Osteoblast (primary cell): ENCODE data around the gene RBP7. TPM values are rescaled to one million over a fixed set of nuclear protein-coding genes. Genes with fewer than 3 reads are reported as not detected.
A peak's percentile ranks its signal among the peaks of the same experiment; 100 is the strongest.

ENCODE experiments used
- DNase-seq: peaks from one replicate; pipeline ENCODE4 v3.0.0; 2011; ENCODE audit warnings: low spot score, mixed read lengths; ENCODE audit not compliant: insufficient read length; ENCODE audit errors: missing footprints
- H2AFZ ChIP-seq: 2 replicates; pipeline ENCODE4 v1.6.0; 2011; ENCODE audit warnings: mild to moderate bottlenecking, low read length
- H3K27ac ChIP-seq: 2 replicates; pipeline ENCODE4 v1.5.1; 2011; ENCODE audit warnings: mild to moderate bottlenecking, low read depth, low read length, moderate library complexity
- H3K27me3 ChIP-seq: 2 replicates; pipeline ENCODE4 v1.6.0; 2012; ENCODE audit warnings: mild to moderate bottlenecking, control low read depth, inconsistent platforms, low read length, moderate library complexity; ENCODE audit not compliant: insufficient read depth
- H3K36me3 ChIP-seq: 2 replicates; pipeline ENCODE4 v1.5.1; 2011; ENCODE audit warnings: mild to moderate bottlenecking, low read length, control low read depth, moderate library complexity; ENCODE audit not compliant: insufficient read depth
- H3K4me1 ChIP-seq: 2 replicates; pipeline ENCODE4 v1.5.1; 2011; ENCODE audit warnings: mild to moderate bottlenecking, low read length, control low read depth, moderate library complexity; ENCODE audit not compliant: insufficient read depth
- H3K4me2 ChIP-seq: 2 replicates; pipeline ENCODE4 v1.6.0; 2011; ENCODE audit warnings: mild to moderate bottlenecking, low read length; ENCODE audit not compliant: insufficient read depth
- H3K4me3 ChIP-seq: fragments of 200-600 bp; sonication (generic); 3 replicates; pipeline ENCODE4 v1.5.1; 2012; ENCODE audit warnings: mild to moderate bottlenecking, low read length, inconsistent platforms; ENCODE audit not compliant: insufficient read depth
- H3K79me2 ChIP-seq: 2 replicates; pipeline ENCODE4 v1.6.0; 2012; ENCODE audit warnings: mild to moderate bottlenecking, low read length, control low read depth, inconsistent platforms; ENCODE audit not compliant: insufficient read depth
- H3K9me3 ChIP-seq: 2 replicates; pipeline ENCODE4 v1.5.1; 2011; ENCODE audit warnings: low read depth, low read length, control low read depth
- H4K20me1 ChIP-seq: 2 replicates; pipeline ENCODE4 v1.6.0; 2012; ENCODE audit warnings: mild to moderate bottlenecking, low read length, control low read depth; ENCODE audit not compliant: insufficient read depth
- small RNA-seq: library from RNA; depleted of rRNA; stranded (forward); fragments of <200 nt; gene quantifications from one replicate; pipeline ENCODE3, GENCODE V24; 2012
- total RNA-seq: library from RNA; depleted of rRNA; stranded (reverse); fragments of >200 nt; gene quantifications from 2 replicates; pipeline ENCODE4 v1.2.3, GENCODE V29; 2012
- TF ChIP-seq, protein P1 (sequence below): IDR thresholded peaks from 2 replicates; pipeline ENCODE4 v1.5.1; 2011; ENCODE audit warnings: mild to moderate bottlenecking, low read depth, low read length, moderate library complexity; ENCODE audit errors: extremely low read depth

RBP7 gene
- total RNA-seq, 1 donor, result not detected

DNA sequence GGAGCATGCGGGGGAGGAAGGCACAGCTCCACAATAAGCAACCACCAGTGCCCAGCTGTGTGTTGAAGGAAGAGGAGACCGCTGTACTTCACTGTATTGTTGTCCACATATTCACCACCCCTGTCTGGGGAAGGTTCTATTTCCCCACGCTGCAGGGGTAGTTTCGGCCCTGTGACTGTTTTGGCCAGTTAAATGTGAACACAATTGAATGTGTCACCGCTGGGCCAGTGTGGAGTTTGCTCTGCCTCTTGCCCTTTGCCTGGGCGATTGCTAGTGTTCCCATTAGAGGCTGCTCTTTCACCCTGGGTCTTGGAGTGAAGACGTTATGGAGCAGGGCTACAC is 68.3 kb downstream of the RBP7 start:
- no peak overlapping the region for H2AFZ ChIP-seq
- no peak overlapping the region for H3K4me3 ChIP-seq
- H3K27me3 ChIP-seq, result no peaks in the 10 kb centered on the region
- no peak for DNase-seq
- TF ChIP-seq, protein P1, sequence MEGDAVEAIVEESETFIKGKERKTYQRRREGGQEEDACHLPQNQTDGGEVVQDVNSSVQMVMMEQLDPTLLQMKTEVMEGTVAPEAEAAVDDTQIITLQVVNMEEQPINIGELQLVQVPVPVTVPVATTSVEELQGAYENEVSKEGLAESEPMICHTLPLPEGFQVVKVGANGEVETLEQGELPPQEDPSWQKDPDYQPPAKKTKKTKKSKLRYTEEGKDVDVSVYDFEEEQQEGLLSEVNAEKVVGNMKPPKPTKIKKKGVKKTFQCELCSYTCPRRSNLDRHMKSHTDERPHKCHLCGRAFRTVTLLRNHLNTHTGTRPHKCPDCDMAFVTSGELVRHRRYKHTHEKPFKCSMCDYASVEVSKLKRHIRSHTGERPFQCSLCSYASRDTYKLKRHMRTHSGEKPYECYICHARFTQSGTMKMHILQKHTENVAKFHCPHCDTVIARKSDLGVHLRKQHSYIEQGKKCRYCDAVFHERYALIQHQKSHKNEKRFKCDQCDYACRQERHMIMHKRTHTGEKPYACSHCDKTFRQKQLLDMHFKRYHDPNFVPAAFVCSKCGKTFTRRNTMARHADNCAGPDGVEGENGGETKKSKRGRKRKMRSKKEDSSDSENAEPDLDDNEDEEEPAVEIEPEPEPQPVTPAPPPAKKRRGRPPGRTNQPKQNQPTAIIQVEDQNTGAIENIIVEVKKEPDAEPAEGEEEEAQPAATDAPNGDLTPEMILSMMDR, result no peak
- peaks cover 4% of the 10 kb centered on the region for H4K20me1 ChIP-seq
- H3K36me3 ChIP-seq, result no peaks in the 10 kb centered on the region
- no peaks in the 10 kb centered on the region for H3K9me3 ChIP-seq
- peak overlapping the region; percentile 7 for H3K27ac ChIP-seq
- peaks cover 59% of the 10 kb centered on the region for H3K79me2 ChIP-seq
- no peak overlapping the region for H3K4me2 ChIP-seq
- peaks cover 24% of the 10 kb centered on the region for H3K4me1 ChIP-seq

Small RNA genes within 50 kb of the gene (small RNA-seq; reads per million reads assigned to genes)
- 0.67 reads per million for gene MIR5697

Other genes with a start within 250 kb of the RBP7 start
- 110 and 140 TPM in 2 replicates for gene CLSTN1, start 173.3 kb upstream of the RBP7 start, total RNA-seq
- gene CTNNBIP1, start 87.0 kb upstream of the RBP7 start, total RNA-seq, result 17.7 and 18.5 TPM in 2 replicates
- 34.5 and 37.6 TPM in 2 replicates for gene LZIC, start 53.8 kb upstream of the RBP7 start, total RNA-seq
- gene NMNAT1, start 53.8 kb upstream of the RBP7 start, total RNA-seq, result 9.7 and 10.5 TPM in 2 replicates
- 73.1 and 76.6 TPM in 2 replicates for gene UBE4B, start 35.7 kb downstream of the RBP7 start, total RNA-seq
- 35.8 and 38.0 TPM in 2 replicates for gene KIF1B, start 213.3 kb downstream of the RBP7 start, total RNA-seq